Uterus (tissue), 4 donors: ENCODE results near the gene ALDH1A3. TPM values are rescaled to one million over a fixed set of nuclear protein-coding genes. Genes with fewer than 3 reads are reported as not detected.

Source experiments
- DNase-seq, 2 donors: peaks; one replicate each; pipeline ENCODE4 v3.0.0-alpha.2; 2019 to 2020
- H3K27ac ChIP-seq, 2 donors: fragments of 200-600 bp; sonication (generic); 1 replicate in 1 of 2; 2 replicates in 1 of 2; pipeline ENCODE4 v1.5.1; 2016 to 2018
- H3K27me3 ChIP-seq, 2 donors: fragments of 200-600 bp; sonication (generic); one replicate each; pipeline ENCODE4 v1.5.1; 2018 to 2019; ENCODE audit warnings: control low read depth in 1 of 2
- H3K36me3 ChIP-seq, 2 donors: fragments of 200-600 bp; sonication (generic); one replicate each; pipeline ENCODE4 v1.5.1; 2019; ENCODE audit warnings: control low read depth in 1 of 2
- H3K4me1 ChIP-seq, 2 donors: fragments of 200-600 bp; sonication (generic); one replicate each; pipeline ENCODE4 v1.5.1; 2018 to 2019; ENCODE audit warnings: control low read depth in 1 of 2
- H3K4me3 ChIP-seq, 2 donors: fragments of 200-600 bp; sonication (generic); 1 replicate in 1 of 2; 2 replicates in 1 of 2; pipeline ENCODE4 v1.5.1; 2018 to 2019; ENCODE audit warnings: mild to moderate bottlenecking in 1 of 2
- H3K9me3 ChIP-seq, 2 donors: fragments of 200-600 bp; sonication (generic); one replicate each; pipeline ENCODE4 v1.5.1; 2019; ENCODE audit warnings: control low read depth in 1 of 2
- POLR2A ChIP-seq, 2 donors: fragments of 450-650 bp; IDR thresholded peaks; one replicate each; pipeline ENCODE4 v1.6.1; 2016; ENCODE audit warnings: antibody characterized with exemption in 2 of 2, mild to moderate bottlenecking in 1 of 2, moderate library complexity in 1 of 2
- intact Hi-C: fragments of 100-400 bp; cut with DNase I; formaldehyde crosslinking; loops from one replicate; pipeline ENCODE4 v1.15.1; 2023; ENCODE audit warnings: low total_unique reads
- total RNA-seq, 4 donors: library from RNA; depleted of rRNA in 3 of 4; stranded (reverse); fragments of >200 nt in 3 of 4; gene quantifications; one replicate each; pipeline versions ENCODE4 v1.1.0 to v1.2.4, GENCODE V29; 2014 to 2023
- TF ChIP-seq, protein P1 (sequence below), 4 experiments: fragments of 200-600 bp in 2 of 4; fragments of 450-650 bp in 2 of 4; sonication (generic) in 2 of 4; IDR thresholded peaks; one replicate each; pipeline ENCODE4 v1.5.1; 2016 to 2019; ENCODE audit warnings: antibody characterized with exemption in 4 of 4, mild to moderate bottlenecking in 2 of 4, moderate library complexity in 1 of 4
- donor health status: DM: yes; HTN: yes; CAD: no.

ALDH1A3 gene
- total RNA-seq, 4 donors from 2014 or later, result 15.6 to 55.2 (median 26.4) TPM

DNA sequence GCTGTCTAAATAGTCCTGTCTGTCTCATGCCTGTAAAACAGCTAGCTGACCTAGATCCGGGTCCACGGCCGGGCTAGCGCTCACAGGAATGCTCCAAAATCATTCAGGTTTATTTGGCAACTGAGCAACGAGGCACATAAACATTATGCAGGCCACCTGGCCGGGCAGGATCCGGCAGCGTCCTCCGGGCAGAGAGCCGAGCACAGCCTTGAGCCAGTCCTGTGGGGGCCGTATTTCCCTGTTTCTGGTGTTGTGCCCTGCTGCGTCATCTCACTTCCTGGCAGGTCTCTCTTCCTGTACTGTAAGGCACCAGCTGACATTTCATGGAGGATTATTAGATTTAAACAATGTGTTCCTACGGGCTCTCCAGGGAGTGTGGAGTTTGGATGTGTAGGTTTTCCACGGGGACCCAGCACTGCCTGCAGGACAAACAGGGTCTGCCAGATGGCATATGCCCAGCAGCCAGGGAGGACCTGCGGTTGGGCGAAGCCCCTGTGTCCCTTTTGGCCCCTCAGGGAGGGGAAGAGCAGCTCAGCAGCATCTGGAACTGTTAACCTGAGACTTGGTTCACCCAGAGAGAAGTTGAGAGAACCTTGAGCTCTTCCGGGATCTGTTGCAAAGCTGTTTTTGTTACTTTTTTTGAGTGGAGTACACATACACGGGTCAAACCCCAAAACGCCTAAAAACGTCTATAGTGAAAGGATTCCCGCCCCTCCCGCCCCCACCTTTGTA, 23.0 kb downstream of the ALDH1A3 start:
- Histone ChIP-seq H3K27me3 (no peaks in the 10 kb centered on the region), H3K4me1 (peaks cover 7 to 11% of the 10 kb centered on the region in 2 donors), H3K4me3 (peak overlapping the region; percentile 5 to 12), H3K9me3 (no peaks in the 10 kb centered on the region), H3K27ac (peak overlapping the region; percentile 83 to 86), H3K36me3 (no peaks in the 10 kb centered on the region)
- intact Hi-C loops, result no loop called here
- TF ChIP-seq POLR2A (IDR thresholded peaks at IDR 0.05), result no peak
- TF ChIP-seq, protein P1, sequence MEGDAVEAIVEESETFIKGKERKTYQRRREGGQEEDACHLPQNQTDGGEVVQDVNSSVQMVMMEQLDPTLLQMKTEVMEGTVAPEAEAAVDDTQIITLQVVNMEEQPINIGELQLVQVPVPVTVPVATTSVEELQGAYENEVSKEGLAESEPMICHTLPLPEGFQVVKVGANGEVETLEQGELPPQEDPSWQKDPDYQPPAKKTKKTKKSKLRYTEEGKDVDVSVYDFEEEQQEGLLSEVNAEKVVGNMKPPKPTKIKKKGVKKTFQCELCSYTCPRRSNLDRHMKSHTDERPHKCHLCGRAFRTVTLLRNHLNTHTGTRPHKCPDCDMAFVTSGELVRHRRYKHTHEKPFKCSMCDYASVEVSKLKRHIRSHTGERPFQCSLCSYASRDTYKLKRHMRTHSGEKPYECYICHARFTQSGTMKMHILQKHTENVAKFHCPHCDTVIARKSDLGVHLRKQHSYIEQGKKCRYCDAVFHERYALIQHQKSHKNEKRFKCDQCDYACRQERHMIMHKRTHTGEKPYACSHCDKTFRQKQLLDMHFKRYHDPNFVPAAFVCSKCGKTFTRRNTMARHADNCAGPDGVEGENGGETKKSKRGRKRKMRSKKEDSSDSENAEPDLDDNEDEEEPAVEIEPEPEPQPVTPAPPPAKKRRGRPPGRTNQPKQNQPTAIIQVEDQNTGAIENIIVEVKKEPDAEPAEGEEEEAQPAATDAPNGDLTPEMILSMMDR (IDR thresholded peaks at IDR 0.05), result no peak
- DNase-seq, result peak; percentile 92 to 93

DNA sequence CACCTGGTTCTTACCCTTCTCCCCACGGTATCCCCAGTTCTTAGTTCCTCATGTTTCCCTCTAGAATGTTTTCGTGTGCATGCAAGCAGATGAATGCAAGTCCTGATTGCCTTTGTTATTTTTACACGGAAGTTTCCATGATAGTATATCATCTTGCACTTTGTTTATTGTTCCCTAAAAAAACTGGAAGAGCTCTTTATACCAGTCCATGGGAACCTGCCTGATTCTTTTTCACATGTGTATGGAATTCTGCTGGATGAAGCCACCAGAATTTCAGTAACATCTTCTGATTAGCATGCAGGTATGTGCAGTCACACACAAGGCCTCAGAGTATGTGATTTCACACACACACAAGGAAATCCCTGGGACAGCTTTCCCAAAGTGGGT, 23.5 kb downstream of the ALDH1A3 start:
- TF ChIP-seq, protein P1 (IDR thresholded peaks at IDR 0.05), result no peak
- TF ChIP-seq POLR2A (IDR thresholded peaks at IDR 0.05), result no peak
- intact Hi-C loops, result no loop called here
- H3K36me3 ChIP-seq, result no peaks in the 10 kb centered on the region

DNA sequence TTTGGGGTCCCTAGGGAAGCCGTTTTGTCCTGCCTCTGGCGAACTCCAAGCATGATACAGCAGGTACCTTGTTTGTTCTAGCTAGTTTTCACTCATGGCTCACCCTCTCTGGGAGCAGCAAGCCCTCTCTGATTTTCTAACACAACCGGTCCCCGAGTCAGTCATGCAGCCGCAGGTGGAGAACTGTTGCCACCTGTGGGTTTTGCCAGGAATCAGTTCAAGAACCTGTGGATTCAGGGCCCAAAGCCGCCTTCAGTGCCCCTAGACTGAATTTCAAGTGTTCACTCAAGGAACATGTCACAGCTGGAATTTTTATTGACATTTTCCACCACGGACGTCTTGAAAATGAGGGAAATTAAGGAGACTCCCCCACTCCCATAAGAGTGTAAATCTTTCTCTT, 26.2 kb downstream of the ALDH1A3 start:
- Histone ChIP-seq H3K27me3 (no peaks in the 10 kb centered on the region), H3K9me3 (no peaks in the 10 kb centered on the region), H3K4me1 (peaks cover 7 to 10% of the 10 kb centered on the region in 2 donors), H3K36me3 (no peaks in the 10 kb centered on the region), H3K27ac (no peak overlapping the region), H3K4me3 (no peak overlapping the region)
- TF ChIP-seq, protein P1 (IDR thresholded peaks at IDR 0.05), result no peak
- TF ChIP-seq POLR2A (IDR thresholded peaks at IDR 0.05), result no peak
- intact Hi-C loops, result no loop called here
- DNase-seq, result no peak

More for the DNA sequence above, 23.5 kb downstream of the ALDH1A3 start:
- peak overlapping the region; percentile 83 to 86 for H3K27ac ChIP-seq
- H3K9me3 ChIP-seq, result no peaks in the 10 kb centered on the region
- H3K4me1 ChIP-seq, result peaks cover 7 to 11% of the 10 kb centered on the region in 2 donors
- H3K4me3 ChIP-seq, result no peak overlapping the region
- H3K27me3 ChIP-seq, result no peaks in the 10 kb centered on the region
- no peak for DNase-seq

DNA sequence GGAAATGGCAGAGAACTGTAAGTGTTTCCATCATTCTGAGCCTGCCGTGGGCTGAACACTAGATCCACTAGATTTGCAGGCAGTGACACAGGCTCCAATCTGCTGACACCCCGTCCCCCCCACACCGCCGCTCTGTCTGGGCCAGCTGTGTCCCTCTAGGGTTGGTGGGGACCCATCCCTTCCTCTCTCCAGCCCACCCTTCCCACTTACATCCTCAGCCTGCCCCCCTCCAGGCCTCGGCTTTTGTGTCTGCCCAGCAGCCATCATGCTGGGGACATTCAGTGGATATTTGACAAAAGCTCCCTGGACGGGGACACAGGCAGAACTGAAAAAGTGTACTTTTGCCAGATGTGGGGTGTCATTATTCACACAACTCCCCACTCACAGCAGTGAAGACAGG, 28.8 kb downstream of the ALDH1A3 start:
- Histone ChIP-seq H3K4me1 (no peaks in the 10 kb centered on the region), H3K36me3 (no peaks in the 10 kb centered on the region), H3K4me3 (no peak overlapping the region), H3K27me3 (no peaks in the 10 kb centered on the region), H3K27ac (no peak overlapping the region), H3K9me3 (no peaks in the 10 kb centered on the region)
- no peak for DNase-seq
- intact Hi-C loops, result no loop called here
- TF ChIP-seq, protein P1 (IDR thresholded peaks at IDR 0.05), result no peak
- TF ChIP-seq POLR2A (IDR thresholded peaks at IDR 0.05), result no peak

DNA sequence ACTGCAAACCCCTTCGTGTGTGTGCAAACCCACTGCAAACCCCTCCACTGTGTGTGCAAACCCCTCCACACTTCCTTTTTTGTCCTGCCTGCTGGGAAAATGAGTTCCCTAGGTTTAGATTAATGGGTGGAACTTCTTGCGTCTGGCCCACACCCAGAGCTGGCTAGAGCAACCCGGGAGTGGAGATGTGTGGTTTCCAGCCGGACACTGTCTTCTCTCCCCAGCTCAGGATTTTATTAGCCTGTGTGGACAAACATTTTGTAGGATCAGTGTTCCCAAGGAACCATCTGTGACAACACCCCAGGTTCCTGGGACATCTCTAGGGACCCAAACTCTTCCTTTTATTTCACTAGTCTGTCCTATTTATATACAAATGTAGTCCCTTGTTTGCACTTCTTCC, 29.9 kb downstream of the ALDH1A3 start:
- H3K27ac ChIP-seq, result no peak overlapping the region
- intact Hi-C loops, result no loop called here
- H3K27me3 ChIP-seq, result no peaks in the 10 kb centered on the region
- H3K4me1 ChIP-seq, result no peaks in the 10 kb centered on the region
- TF ChIP-seq, protein P1 (IDR thresholded peaks at IDR 0.05), result no peak
- no peaks in the 10 kb centered on the region for H3K36me3 ChIP-seq
- peak in 1 of 2 donors; percentile 37 for DNase-seq
- no peak overlapping the region for H3K4me3 ChIP-seq
- no peaks in the 10 kb centered on the region for H3K9me3 ChIP-seq
